T-helper 1 cell (primary cell): Measurements from ENCODE around the gene CCIN.
A peak's percentile ranks its signal among the peaks of the same experiment; 100 is the strongest.
"Not testable (repeated sequence)": the region's sequence is repeated elsewhere in the genome, so short reads cannot be mapped to it uniquely, and the experiment has no call there.

Experiments
- DNase-seq, 5 donors: peaks; one replicate each; pipeline ENCODE4 v3.0.0-alpha.2; 2012 to 2020
- total RNA-seq, 4 donors: gene quantifications; one replicate each; lab custom pipeline; 2026; lab: John Stamatoyannopoulos, UW

The CCIN gene
- 0.54 to 0.93 (median 0.87) reads per million in 4 donors for total RNA-seq

DNA sequence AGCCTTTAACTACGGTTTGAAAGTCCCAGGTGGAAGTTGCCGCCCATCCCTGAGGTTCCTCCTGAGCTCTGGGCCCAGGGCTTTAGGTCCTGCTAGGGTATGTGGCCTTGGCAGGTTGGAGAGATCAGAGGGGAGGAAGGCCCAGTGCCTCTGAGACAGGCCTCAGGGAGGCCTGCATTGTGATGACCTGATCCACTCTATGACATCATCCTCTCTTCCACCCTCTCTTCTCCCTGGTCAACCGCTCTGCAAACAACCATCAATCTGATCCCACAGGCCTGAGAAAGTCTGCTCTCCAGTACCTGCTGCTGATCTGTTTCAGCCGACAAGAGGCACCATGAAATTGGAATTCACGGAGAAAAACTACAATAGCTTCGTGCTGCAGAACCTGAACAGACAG lies at the start of gene CCIN:
Gene CCIN, plus strand, starts transcription at position 223 of the 400 bp plus-strand sequence. Its CDS starts 115 bp downstream, at position 338.
- DNase-seq, result no peak

DNA sequence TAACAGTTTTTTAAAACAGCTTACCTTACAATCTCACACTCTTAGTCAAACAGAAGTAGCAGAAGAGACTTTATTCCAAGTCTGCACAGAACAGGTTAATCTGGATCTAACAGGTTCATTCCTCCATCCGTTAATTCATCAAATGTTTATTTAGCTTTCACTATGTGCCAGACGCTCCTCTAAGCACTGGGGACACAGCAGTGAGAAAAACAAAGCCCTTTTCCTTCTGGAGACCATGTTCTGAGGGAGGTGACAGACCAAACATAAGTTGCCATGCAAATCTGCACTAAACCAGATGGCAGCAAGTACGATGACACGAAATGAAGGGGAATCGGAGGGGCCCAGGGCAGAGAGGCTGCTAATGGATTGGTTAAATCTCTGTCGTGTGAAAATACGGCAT lies 49.7 kb upstream of the CCIN start:
- no peak for DNase-seq

DNA sequence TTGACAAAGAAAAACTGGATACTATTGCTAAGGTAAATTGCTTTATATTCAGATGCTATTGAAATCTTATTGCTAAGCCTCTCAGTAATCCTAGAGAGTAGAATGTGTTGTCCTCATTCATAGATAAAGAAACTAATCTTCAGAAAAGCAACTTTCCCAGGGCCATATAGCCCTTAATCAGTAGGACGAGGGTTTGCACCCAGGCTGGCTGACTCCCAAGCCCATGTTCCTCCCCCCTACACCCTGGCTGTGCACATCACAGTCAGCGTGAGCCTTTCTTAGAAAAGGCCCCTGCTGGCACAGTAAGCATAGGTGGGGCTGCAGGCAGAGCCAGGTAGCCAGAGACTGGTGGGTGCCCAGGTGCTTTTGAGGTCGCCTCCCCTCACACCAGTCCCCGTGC lies 48.5 kb upstream of the CCIN start:
- no peak for DNase-seq

DNA sequence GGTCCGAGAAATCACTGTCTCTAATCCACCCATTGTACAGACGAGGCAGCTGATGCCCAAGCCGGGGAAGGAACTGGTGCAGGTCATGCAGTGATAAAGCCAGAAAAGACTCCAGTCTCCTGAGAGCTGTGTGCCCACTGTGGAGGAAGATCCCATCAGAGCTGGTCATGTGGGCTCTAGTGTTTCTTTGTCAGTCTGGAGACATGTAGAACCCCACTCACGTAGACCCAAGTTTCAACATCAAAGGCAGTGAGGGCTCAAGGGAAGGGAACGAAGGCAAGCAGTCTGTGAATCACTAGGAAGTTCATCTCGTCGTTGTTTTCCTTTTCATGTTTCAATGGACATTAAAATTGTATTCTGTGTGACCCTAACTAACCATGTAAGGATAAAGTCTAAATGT lies 47.2 kb upstream of the CCIN start:
- DNase-seq, result no peak

DNA sequence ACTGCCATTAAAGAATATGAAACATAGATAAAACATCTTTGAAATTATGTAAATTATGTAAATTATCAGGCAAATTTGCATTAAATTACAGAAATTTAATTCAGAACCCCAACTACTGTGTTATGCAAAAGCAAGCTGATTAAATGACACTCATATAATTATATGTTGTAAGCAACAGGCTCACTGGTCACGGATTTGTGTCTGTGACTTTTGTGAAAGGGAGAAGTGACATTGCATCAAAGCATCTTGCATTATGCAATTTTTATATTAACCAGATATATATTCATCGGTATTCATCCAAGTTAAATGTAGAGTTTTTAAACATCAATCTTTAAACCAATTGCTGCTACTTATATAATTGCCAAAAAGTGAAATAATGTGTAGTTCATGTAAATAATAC lies 45.7 kb upstream of the CCIN start:
- no peak for DNase-seq

DNA sequence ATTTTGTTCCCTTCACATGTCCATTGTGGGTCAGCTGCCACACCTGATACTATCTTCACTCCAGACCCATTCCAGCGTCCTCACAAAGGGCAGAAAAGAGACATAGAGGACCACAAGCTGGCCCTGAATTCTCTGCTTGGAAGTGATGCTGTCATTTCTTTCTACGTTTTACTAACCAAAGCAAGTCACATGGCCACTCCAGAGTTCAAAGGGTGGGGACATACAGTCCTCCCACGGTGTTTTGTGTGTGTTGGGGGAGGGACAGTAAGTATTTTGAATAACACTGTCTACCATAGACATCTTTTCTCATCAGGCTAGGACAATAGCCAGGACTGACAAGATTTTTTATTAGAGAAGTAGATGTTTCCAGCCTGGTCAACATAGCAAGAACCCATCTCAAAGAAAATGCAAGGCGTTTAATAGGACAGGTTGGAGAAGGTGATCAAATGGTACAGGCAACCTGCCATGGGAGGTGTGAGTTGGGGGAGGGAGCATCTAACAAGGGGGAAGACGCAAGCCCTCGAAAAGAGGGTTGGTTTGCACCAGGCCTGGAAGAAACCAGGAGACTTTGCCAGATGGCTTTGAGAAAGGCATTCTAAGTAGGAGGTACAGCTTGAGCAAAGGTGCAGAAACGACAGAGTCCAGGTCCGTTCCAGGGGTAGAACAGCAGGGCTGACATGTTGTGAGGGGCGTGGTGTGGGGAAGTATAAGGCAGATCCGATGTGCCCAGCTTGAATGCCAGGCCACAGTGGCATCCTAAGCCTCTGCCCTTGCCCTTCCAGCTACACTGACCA lies 43.9 kb upstream of the CCIN start:
- DNase-seq, result no peak

DNA sequence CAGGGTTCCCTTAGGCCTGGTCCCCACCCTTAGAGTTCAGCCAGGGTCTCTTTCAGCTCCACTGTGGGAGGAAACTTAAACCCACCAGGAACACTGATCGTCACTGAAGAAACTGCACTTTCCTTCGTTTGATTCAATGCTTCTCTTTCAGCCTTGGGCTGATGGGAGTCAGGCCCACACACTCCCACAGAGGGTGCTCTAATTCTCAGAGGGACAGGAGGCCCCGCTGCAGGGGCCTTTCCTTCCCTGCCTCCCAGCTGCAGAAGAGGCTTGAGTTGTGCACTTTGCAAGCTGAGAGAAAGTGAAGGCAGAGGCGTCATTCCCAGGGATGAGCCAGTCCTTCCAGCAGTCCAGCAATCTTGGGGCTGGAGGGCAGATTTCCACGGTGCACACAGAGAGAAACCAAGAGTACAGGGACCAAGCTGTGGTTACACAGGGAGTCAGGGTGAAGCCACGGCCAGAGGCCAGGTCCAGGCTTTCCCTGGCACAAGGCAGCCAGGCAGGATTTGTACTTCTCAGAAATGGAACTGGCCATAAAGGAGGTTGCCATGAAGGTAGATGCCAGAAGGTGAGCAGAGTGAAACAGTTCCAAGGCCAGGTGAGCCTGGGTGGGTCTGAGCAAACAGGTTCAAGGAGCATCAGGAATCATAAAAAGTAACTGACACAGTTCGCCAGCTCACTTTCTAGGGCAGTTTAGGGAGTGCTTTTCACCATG lies 43.0 kb upstream of the CCIN start:
- no peak for DNase-seq

DNA sequence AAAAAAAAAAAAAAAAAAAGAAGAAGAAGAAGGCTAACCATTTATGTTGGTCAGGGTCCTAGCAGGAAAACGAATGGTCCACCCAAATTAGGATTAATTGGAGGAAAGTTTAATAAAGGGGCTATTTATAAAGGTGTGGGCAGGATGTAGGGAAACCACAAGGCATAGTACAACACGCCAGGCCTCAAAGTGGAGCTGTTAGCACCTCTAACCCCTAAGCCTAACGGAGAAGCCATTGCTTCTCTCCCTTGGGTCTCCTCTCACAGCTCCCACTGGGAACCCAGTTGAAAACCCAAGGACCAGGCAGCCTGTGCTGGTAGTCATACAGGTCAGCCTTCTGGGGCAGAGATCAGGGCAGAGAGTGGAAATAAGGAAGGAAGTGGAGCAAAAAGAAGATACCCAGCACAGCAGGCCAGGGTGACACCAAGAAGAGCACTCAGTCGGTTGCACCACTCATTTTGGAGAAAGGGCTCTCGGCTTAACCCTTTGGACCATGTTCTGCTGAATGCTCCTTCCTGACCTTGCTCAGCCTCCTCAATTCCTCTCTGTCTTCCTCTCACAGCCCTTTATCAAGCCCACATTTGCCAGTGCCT lies 41.4 kb upstream of the CCIN start:
- DNase-seq, result no peak

DNA sequence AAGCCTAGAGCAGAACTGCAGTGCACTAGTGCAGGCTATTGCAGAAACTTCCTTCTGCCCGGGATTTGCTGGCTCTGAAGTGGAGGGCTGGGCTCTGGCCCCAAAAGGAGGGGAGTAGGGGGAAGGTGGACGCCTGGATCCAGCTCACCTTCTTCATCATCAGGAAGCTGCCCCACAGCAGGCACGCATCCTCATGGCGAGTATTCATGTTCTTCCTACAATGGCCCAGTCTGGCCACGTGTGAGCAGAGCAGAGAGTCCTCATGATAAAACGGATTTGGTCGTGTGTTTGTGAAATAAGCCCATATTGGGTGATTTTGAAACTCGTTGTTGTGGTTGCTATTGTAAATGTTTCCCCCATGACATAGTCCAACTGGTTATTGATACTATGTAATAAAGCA lies 40.8 kb upstream of the CCIN start:
- DNase-seq, result no peak

DNA sequence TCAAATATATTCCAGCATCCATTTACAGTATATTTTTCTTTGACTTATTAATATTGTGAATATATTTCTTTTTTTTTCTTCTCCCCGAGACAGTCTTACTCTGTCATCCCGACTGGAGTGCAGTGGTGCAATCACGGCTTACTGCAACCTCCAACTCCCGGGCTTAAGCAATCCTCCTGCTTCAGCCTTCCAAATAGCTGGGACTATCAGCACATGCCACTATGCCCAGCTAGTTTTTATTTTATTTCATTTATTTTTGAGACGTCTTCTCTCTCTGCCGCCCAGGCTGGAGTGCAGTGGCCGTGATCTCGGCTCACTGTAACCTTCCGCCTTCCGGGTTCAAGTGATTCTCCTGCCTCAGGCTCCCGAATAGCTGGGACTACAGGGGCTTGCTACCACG lies 40.0 kb upstream of the CCIN start:
- DNase-seq, result no peak

DNA sequence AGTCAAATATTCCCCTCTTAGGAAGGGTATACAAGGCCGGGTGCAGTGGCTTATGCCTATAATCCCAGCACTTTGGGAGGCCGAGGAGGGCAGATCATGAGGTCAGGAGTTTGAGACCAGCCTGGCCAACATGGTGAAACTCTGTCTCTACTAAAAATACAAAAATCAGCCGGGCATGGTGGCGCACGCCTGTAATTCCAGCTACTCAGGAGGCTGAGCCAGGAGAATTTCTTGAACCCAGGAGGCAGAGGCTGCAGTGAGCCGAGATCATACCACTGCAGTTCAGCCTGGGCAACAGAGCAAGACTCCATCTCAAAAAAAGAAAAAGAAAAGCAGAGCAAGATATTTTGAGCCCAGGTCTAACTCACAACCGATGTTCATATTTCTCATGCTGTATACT lies 37.5 kb upstream of the CCIN start:
- not testable (repeated sequence) for DNase-seq

DNA sequence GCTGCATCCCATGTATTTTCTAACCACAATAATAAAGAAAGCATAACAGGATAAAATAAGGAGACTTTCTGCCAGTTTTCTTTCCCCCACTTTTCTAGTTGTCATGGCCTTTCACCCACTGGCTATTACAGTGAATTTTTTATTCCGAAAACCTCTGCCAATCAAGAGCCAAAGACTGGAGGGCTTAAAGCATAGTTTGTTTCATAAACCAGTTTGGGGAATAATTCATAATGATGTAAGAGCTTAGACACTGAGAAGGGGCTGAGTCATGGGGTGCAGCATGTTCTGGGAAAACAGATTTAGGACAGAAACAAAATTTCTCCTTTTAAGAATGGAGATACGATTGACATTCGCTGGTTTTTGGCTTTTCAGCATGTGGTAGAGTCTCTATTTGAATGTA lies 37.1 kb upstream of the CCIN start:
- DNase-seq, result no peak

DNA sequence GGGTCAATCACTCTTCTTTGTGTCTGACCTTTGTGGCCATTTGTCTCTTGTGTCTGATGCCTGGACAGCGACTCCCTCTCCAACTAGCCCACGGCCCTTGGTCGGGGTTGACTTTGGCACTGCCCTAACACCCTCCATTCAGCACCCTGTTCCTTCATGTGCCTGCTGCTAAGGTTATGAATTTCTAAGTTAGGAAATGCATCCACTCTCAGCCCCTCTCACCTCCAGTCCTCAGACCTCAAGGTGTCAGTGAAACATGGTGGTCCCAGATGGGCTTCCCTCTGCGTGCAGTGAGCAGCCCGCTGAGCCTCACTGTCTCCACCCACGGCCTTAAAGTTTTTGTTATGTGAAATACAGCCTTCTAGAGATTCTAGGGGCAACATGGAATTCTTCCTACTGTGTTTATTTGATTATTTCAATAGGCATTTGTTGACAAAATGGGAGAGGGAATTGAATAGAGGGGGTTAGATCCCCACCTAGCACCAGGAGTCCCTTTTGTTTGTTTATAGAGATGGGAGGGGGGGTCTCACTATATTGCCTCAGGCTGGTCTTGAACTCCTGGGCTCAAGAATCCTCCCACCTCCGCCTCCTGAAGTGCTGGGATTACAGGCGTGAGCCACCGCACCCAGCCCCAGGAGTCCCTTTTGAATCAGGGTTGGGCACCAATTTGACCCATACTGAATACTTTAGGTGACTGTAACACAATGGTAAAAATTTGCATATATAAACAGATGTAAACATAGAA lies 34.3 kb upstream of the CCIN start:
- no peak for DNase-seq

DNA sequence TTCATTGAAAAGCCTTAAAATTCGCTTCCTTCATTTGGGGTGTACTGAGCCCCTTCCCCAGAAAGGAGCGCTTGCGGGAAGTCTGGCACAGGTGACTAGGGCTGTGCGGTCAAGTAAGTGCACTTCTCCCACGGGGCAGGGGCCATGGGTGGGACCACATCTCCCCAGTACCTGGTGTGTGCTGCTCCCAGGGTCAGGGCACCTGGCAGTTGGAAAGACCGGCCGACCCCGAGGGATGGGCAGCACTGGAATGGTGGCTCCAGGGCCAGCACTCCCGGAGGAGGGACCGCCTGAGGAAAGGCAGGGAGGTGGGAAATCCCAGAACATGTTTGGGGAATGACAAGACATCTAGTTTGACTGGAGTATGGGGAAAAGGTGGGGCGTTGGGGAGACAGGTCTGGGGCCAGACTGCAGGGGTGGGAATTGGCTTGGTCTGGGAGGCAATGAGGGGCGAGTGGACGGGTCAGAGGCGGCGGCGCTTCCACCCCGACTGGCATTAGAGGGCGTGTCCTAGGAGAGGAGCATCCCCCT lies 33.4 kb upstream of the CCIN start:
- DNase-seq, result no peak

DNA sequence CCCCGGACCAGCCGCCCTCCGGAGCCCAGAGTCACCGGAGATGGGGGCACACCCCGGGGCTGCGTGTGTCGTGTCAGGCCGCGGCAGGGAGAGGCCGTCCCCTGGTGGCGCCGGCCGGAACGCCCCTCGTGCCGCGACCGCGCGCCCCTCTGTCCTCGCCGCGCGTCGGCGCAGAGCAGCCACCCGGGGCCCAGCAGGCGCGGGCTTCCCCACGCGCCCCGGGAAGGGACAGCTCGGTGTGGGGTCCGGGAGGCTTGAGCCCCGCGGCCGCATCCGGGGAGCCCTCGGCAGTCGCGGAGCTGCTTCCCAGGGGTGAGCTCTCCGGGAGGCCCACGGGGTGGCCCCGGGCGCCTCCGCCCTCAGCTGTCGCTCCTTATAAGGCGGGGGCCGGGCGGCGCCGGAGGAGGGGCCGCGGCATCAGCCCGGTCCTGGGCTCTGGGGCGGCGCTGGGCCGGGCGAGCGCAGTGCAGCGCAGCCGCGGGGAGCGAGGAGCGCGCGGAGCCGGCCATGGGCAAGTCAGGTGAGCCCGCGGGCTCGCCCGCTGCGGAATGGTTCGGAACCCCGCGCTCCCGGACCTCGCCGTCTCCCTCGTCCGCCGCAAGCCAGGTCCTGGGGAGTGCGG lies 32.8 kb upstream of the CCIN start, which contains the start of gene GLIPR2:
Gene GLIPR2, plus strand, starts transcription at position 462 of the 622 bp plus-strand sequence. Its CDS starts 46 bp downstream, at position 508.
- peak; percentile 63 to 82 (median 68) for DNase-seq

DNA sequence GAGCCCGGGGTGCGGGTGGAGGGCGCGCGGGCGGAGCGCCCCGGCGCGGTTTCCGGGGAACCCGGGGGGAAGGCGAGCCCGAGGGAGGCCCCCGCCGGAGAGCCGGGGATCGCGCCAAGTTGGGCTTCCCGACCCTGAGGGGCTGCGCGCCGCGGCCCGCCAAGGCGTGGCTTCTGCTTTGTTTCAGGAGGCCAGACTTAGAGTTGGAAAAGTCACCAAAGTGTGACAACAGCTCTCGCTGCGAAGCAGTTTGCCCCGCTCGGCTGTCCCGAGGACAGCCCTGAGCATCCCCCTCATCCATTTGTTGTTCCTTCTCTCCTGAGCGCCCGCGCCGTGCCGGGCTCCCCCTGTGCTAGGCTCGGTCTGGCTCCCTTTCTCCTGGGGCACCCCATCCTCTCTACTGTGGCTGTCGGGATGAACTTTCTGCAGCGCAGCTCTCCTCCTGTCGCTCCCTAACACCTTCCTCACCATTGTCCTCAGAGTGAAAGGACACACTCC lies 32.2 kb upstream of the CCIN start:
- DNase-seq, result peak in 2 of 5 donors; percentile 21 to 31

DNA sequence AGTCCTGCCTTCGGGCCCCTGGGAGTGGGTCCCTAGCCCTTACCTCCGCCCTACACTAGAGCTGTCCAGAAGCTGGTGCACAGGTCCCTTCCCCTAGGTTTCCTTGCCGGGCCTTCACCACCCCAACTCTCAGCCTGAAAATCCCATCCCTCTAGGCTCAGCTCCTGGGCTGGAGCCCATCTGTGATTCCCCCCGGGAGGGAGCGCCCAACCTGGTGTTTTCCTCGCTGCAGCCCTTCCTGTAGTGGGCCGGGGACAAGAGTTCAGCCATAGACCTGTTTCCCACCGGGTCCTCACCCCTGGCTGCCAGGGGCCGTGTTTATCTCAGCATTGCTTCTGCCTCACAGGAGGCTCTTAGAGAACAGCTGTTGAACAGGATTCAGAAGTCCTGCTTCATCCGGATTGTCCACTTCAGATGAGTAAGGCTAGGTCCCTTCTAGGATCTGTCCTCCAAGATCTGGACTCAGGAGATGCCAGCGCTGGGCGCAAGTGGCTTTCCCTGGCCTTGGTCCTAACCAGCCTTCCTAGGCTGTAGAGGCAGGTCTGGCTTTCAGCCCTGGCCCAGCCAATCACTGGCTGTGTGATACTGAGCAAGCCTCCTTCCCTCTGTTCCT lies 31.7 kb upstream of the CCIN start:
- DNase-seq, result no peak

DNA sequence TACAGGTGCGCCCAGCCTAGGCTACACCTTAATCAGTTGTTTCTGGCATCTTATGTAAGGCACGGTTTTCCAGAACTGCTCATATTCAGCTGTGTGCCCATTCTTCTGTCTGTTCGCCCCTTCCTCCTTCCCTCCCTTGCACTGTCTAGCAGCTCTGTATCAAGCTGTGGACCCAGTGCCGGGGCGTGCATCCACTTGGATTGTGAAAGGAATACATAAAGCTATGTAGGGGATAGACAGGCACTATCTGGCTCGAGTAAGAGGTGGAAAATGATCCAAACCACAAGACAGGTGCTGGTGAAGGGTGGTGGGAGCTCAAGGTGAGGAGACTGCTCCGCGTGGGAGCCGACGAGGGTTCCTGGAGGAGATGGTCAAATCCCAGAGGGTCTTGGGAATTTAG lies 30.7 kb upstream of the CCIN start:
- no peak for DNase-seq

DNA sequence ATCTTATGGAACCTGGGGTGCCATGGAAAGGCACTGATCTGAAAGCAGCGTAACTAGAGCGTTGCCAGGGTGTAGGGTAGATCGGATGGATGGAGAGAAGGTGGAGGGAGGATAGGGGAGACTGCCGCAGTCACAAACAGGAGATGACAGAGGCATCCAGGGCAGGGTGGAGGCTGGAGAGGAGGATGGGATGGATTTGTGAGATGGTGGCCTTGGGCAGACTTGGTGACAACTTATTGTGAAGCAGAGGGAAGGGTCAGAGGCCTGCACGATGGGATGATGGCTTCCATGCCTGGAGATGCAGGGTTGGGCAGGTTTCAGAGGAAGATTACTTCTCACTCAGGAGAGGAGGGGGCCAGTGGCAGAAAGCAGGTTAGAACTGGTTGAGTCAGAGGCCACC lies 30.3 kb upstream of the CCIN start:
- no peak for DNase-seq

DNA sequence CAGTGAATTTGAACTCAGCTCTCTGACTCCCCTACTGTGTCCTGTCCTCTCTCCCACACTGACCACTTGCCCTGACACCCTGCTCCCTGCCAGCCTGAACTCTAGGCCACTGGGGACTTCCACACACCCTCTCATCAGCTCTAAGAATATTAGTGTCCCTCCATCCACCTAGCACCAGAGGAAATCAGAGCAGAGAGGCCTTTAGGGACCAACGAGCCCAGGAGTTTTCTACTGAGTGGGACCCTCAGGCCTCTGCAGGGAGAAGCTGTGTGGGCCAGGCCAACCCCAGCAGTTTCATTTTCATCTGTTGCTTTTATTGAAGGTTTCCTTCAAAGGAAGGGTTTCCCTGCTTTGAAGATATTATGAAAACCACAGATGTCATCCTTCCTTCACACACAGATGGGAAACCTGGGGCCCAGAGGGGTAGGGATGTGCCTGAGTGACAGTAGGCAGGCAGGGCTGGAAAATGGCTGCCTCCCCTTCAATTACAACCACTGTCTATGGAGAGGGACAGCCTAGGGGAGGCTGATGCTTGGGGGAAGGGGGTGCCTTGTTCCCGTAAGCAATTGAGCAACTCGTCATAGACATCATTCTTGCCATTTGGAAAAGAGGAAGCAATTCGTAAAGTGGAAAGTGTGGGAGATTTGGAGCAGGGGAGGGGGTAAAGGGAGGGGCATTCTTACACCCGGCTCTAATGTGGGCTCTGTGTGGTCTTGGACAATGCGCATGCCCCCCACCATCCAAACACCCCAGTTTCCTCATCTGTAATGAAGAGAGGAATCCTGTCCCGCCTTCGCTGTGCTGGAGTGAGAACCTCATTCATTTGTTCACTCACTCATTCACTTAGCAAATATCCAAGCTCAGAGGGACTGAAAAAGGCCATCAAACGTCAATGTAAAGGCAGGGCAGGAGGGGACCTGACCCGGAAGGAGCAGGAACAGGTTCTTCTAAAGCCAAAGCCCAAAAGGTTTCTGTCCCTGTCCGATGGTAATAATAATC lies 28.8 kb upstream of the CCIN start:
- peak in 1 of 5 donors; percentile 35 for DNase-seq
